ENCODE measurements around the gene ACOX2. TPM values are rescaled to one million over a fixed set of nuclear protein-coding genes. Genes with fewer than 3 reads are reported as not detected.

ACOX2 gene
- total and polyA plus RNA-seq, 9 donors: 6.8 to 57.7 (median 23.7) TPM

DNA sequence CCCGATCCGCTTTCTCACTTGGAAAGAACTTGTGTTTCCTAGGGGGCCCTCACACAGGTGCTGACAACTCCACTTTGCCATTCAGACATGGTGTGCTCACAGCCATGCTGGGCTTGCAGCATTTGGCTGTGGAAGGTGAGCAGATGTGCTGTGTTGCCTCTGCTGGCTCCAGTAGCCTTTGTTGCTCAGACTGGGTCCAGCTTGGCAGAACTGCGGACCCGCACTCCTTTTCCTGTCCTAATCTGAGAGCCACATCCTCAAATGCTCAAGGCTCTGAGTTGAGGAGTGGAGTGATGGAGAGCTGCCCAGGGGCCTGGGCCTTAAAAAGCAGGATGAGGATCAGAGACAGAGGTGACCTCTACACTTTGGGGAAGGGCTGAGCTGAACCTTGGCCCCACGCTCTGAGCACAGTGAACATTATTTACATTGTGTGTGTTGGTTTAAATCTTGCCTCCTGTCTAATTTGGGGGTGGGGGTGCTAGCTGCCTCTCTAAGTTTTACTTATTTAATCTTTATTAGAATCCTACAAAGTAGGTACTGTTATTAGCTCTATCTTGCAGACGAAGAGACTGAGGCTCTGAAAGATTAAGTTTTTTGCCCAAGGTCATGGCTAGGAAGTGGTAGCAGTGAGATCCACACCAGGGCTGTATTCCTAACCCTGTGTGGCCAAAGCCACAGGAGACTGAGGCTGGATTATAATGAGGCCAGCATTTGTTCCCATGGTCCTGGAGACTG, 17.2 kb downstream of the ACOX2 start:
- Histone ChIP-seq H3K27me3 (no peaks in the 10 kb centered on the region), H3K27ac (no peak overlapping the region), H3K9me3 (no peaks in the 10 kb centered on the region), H3K4me1 (ENCODE audit: insufficient read depth) (no peaks in the 10 kb centered on the region), H3K36me3 (no peaks in the 10 kb centered on the region), H3K4me3 (no peak overlapping the region)
- TF ChIP-seq CTCF (IDR thresholded peaks at IDR 0.05) (no peak), POLR2A (IDR thresholded peaks at IDR 0.05) (no peak), EP300 (IDR thresholded peaks at IDR 0.05) (no peak)
- 79 to 87% (median 84%) methylated on average over 6 of the region's 6 CpGs for WGBS, 3 donors
- intact Hi-C loops (cut with DNase I): no loop called here
- DNase-seq: no peak

DNA sequence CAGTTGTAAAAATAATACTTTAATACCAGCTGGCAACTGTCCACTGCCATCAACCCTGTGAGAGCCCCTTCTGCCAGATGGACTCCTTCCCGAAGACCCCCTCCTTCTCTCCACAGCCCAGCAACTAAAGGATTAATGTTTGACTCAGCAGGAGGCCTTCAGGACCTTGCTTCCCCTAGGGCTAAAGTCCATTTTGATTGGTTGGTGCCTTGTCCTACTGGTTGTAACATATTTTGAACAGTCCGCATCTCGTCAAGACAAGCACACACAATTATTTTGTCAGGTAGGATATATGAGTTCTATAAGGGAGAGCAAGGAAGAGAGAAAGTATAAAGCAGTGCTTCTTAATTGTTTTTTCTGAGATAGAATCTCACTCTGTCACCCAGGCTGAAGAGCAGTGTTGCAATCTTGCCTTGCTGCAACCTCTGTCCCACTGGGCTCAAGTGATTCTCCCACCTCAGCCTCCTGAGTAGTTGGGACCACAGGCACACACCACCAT, 18.6 kb downstream of the ACOX2 start:
- H3K4me1 ChIP-seq (ENCODE audit: insufficient read depth): no peaks in the 10 kb centered on the region
- no peaks in the 10 kb centered on the region for H3K36me3 ChIP-seq
- 27 to 48% (median 46%) methylated on average over 3 of the region's 3 CpGs for WGBS, 3 donors

DNA sequence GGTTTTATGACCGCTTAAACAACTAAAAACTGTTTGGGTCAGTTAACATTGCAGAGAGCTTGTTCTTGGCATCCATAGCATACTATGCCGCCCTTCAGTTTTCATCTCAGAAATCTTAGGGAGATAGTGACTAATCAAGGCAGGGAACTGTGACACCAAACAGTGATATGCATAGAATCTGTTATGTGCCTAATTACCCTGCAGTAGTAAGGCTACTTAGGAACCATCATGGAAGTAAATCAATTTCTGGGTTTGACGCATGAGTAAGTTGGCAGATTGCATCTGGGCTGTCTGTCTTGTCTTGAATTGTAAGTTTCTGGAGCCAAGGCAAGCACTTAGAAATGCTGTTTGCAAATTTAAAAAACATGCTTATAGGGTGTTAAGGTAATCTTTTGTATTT, 22.6 kb downstream of the ACOX2 start:
- H3K9me3 ChIP-seq: no peaks in the 10 kb centered on the region
- no peaks in the 10 kb centered on the region for H3K4me1 ChIP-seq (ENCODE audit: insufficient read depth)
- no peak overlapping the region for H3K27ac ChIP-seq
- H3K4me3 ChIP-seq: no peak overlapping the region
- H3K36me3 ChIP-seq: no peaks in the 10 kb centered on the region
- DNase-seq: no peak
- TF ChIP-seq CTCF (IDR thresholded peaks at IDR 0.05): no peak
- H3K27me3 ChIP-seq: no peaks in the 10 kb centered on the region
- WGBS, 3 donors: 88 to 99% (median 97%) methylated on average over 3 of the region's 3 CpGs
- intact Hi-C loops (cut with DNase I): no loop called here

More for the DNA sequence above, 18.6 kb downstream of the ACOX2 start:
- no peak for DNase-seq
- intact Hi-C loops (cut with DNase I): no loop called here
- H3K27me3 ChIP-seq: no peaks in the 10 kb centered on the region
- TF ChIP-seq EP300 (IDR thresholded peaks at IDR 0.05) (no peak), POLR2A (IDR thresholded peaks at IDR 0.05) (no peak), CTCF (IDR thresholded peaks at IDR 0.05) (no peak)
- no peak overlapping the region for H3K4me3 ChIP-seq
- no peak overlapping the region for H3K27ac ChIP-seq
- no peaks in the 10 kb centered on the region for H3K9me3 ChIP-seq

GRCh38 chr3:58508437-58508836, 28.6 kb downstream of the ACOX2 start:
- peaks cover 2% of the 10 kb centered on the region for H3K4me1 ChIP-seq (ENCODE audit: insufficient read depth)
- WGBS, 3 donors: 71 to 76% (median 72%) methylated on average over 6 of the region's 6 CpGs
- no peaks in the 10 kb centered on the region for H3K9me3 ChIP-seq
- no peak for TF ChIP-seq CTCF (IDR thresholded peaks at IDR 0.05)
- no peak for TF ChIP-seq EP300 (IDR thresholded peaks at IDR 0.05)
- no peak for TF ChIP-seq POLR2A (IDR thresholded peaks at IDR 0.05)
- no peak overlapping the region for H3K27ac ChIP-seq
- H3K27me3 ChIP-seq: no peaks in the 10 kb centered on the region
- H3K4me3 ChIP-seq: no peak overlapping the region
- intact Hi-C loops (cut with DNase I): no loop called here
- H3K36me3 ChIP-seq: no peaks in the 10 kb centered on the region
- no peak for DNase-seq
